ENCODE results near the gene ESRRA. TPM values are rescaled to one million over a fixed set of nuclear protein-coding genes. Genes with fewer than 3 reads are reported as not detected.

ESRRA gene
- total and polyA plus RNA-seq, 9 of the 15 experiments (the other 6 are each of a cell fraction or from before 2014, with no cell fraction given) = 0.27 to 89.7 (median 23.7) TPM

GRCh38 chr11:64305691-64306562, 603 bp downstream of the ESRRA start (continued):
- TF ChIP-seq ZBTB11 (CRISPR knock-in tag; IDR thresholded peaks at IDR 0.05) = peak in 1 of 3 experiments; percentile 41; a peak in 1 of 6 replicates
- no peak for TF ChIP-seq U2AF2 (optimal IDR thresholded peaks at IDR 0.05; ENCODE audit: low read depth, low read length)
- peak in 1 of 2 experiments; percentile 35; a peak in 1 of 4 replicates for TF ChIP-seq TBL1XR1 (IDR thresholded peaks at IDR 0.05; ENCODE audit: low read length in 2 of 2)
- TF ChIP-seq HCFC1 (IDR thresholded peaks at IDR 0.05; ENCODE audit: low read depth, low read length) = peak; percentile 51
- no peak for TF ChIP-seq SPI1 (IDR thresholded peaks at IDR 0.05; ENCODE audit: borderline replicate concordance, low read depth, low read length)
- TF ChIP-seq SP1 (CRISPR knock-in tag; IDR thresholded peaks at IDR 0.05) = peak; percentile 75
- peak; percentile 53 for TF ChIP-seq ATF7 (IDR thresholded peaks at IDR 0.05)
- TF ChIP-seq ZFX (CRISPR knock-in tag; IDR thresholded peaks at IDR 0.05) = peak; percentile 71
- peak; percentile 65; the same call in 1 of the 2 replicates for TF ChIP-seq GABPA (tag; conservative IDR thresholded peaks at IDR 0.05; ENCODE audit: low read depth)
- TF ChIP-seq ARID1B (IDR thresholded peaks at IDR 0.05) = peak; percentile 32
- TF ChIP-seq FOXP4 (CRISPR knock-in tag; IDR thresholded peaks at IDR 0.05; ENCODE audit: borderline replicate concordance) = 0 out of 2 replicates have a peak, but pooled peaks have one; percentile 60
- peak; percentile 41; the same call in 1 of the 2 replicates for TF ChIP-seq ZNF263 (CRISPR knock-in tag; IDR thresholded peaks at IDR 0.05; ENCODE audit: borderline replicate concordance)
- TF ChIP-seq ETV1 (tag; conservative IDR thresholded peaks at IDR 0.05; ENCODE audit: low read depth) = 0 out of 2 replicates have a peak, but pooled peaks have one; percentile 51
- peak; percentile 97 for TF ChIP-seq NR2C2 (CRISPR knock-in tag; IDR thresholded peaks at IDR 0.05)
- TF ChIP-seq NR2C2 (tag; IDR thresholded peaks at IDR 0.05) = peak; percentile 99
- peak; percentile 22; the same call in 1 of the 2 replicates for TF ChIP-seq EGR1 (conservative IDR thresholded peaks at IDR 0.05)
- TF ChIP-seq HNRNPK (IDR thresholded peaks at IDR 0.05; ENCODE audit: low read depth, low read length, poor library complexity, severe bottlenecking) = peak; percentile 6
- peak; percentile 85 to 92 for TF ChIP-seq MNT (conservative IDR thresholded peaks at IDR 0.05)
- TF ChIP-seq FOXJ2 (tag; IDR thresholded peaks at IDR 0.05) = 0 out of 2 replicates have a peak, but pooled peaks have one; percentile 38
